H1 (cell line): ENCODE data around the gene HM13. TPM values are rescaled to one million over a fixed set of nuclear protein-coding genes. Genes with fewer than 3 reads are reported as not detected.

Experiments used
- CTCF ChIA-PET: fragments of 300-600 bp; sonication (Branson Sonifier 250); formaldehyde crosslinking; loops from one replicate; lab custom pipeline; 2021; ENCODE audit not compliant: partially characterized antibody; lab: Charles Lee
- POLR2A ChIA-PET: fragments of 300-600 bp; sonication (Branson Sonifier 250); formaldehyde crosslinking; loops from one replicate; lab custom pipeline; 2021; ENCODE audit warnings: inconsistent platforms; ENCODE audit not compliant: partially characterized antibody; lab: Charles Lee
- DNase-seq, 2 experiments: peaks; one replicate each; pipeline versions ENCODE4 v3.0.0 to v3.0.0-alpha.2; 2010 to 2022; ENCODE audit warnings: low spot score in 2 of 2, low read depth in 1 of 2, mixed read lengths in 1 of 2
- FAIRE-seq: peaks from 2 replicates; lab custom pipeline; 2011; peaks lifted over from hg19 to GRCh38; lab: Jason Lieb, UNC
- H2AFZ ChIP-seq: 2 replicates; pipeline ENCODE4 v1.8.1; 2012; ENCODE audit warnings: low read length, inconsistent platforms
- H2AK5ac ChIP-seq: 2 replicates; pipeline ENCODE4 v1.6.1; 2013; ENCODE audit warnings: low read depth, low read length
- H2BK120ac ChIP-seq: replicated peaks from 2 replicates; pipeline ENCODE3; 2013; ENCODE audit warnings: low read depth, low read length, inconsistent platforms
- H2BK12ac ChIP-seq: 2 replicates; pipeline ENCODE4 v1.6.1; 2013; ENCODE audit warnings: low read depth, low read length
- H2BK15ac ChIP-seq: 2 replicates; pipeline ENCODE4 v1.6.1; 2013; ENCODE audit warnings: low read length
- H2BK20ac ChIP-seq: 2 replicates; pipeline ENCODE4 v1.6.1; 2013; ENCODE audit warnings: low read length
- H2BK5ac ChIP-seq: 2 replicates; pipeline ENCODE4 v1.6.1; 2013; ENCODE audit warnings: low read depth, low read length
- H3K14ac ChIP-seq: 2 replicates; pipeline ENCODE4 v1.6.1; 2013; ENCODE audit warnings: inconsistent platforms; ENCODE audit not compliant: insufficient read length
- H3K18ac ChIP-seq: 2 replicates; pipeline ENCODE4 v1.6.1; 2013; ENCODE audit warnings: low read length; ENCODE audit errors: extremely low read depth
- H3K23ac ChIP-seq: 2 replicates; pipeline ENCODE4 v1.6.1; 2013; ENCODE audit warnings: inconsistent platforms; ENCODE audit not compliant: insufficient read length
- H3K23me2 ChIP-seq: 2 replicates; pipeline ENCODE4 v1.6.1; 2013; ENCODE audit warnings: low read depth, low read length
- H3K27ac ChIP-seq: 2 replicates; pipeline ENCODE4 v1.6.1; 2011; ENCODE audit warnings: low read depth, low read length, inconsistent platforms
- H3K27me3 ChIP-seq, 4 experiments: replicated peaks in 1 of 4; 1 replicate in 1 of 4; 2 replicates in 3 of 4; pipeline versions ENCODE4 v1.6.1 to v1.8.1; 2011 to 2013; ENCODE audit warnings: low read length in 3 of 4, mild to moderate bottlenecking in 3 of 4, inconsistent platforms in 2 of 4, mixed read lengths in 2 of 4, moderate library complexity in 1 of 4; ENCODE audit not compliant: control insufficient read depth in 3 of 4, insufficient read depth in 3 of 4; ENCODE audit errors: extremely low read depth in 1 of 4
- H3K36me3 ChIP-seq, 4 experiments: 2 replicates each; pipeline versions ENCODE4 v1.6.1 to v1.8.1; 2011 to 2013; ENCODE audit warnings: mild to moderate bottlenecking in 4 of 4, low read length in 3 of 4, moderate library complexity in 2 of 4, control low read depth in 1 of 4, inconsistent platforms in 1 of 4; ENCODE audit not compliant: insufficient read depth in 4 of 4, control insufficient read depth in 2 of 4
- H3K4ac ChIP-seq: replicated peaks from 2 replicates; pipeline ENCODE3; 2013; ENCODE audit warnings: low read length, low read depth, mixed read lengths, inconsistent platforms; ENCODE audit not compliant: insufficient read length
- H3K4me1 ChIP-seq, 4 experiments: replicated peaks in 1 of 4; 1 replicate in 1 of 4; 2 replicates in 3 of 4; pipeline versions ENCODE4 v1.6.1 to v1.8.1; 2011 to 2013; ENCODE audit warnings: low read length in 3 of 4, inconsistent platforms in 2 of 4, mixed read lengths in 1 of 4; ENCODE audit not compliant: insufficient read depth in 4 of 4, control insufficient read depth in 3 of 4
- H3K4me2 ChIP-seq, 2 experiments: 2 replicates each; pipeline versions ENCODE4 v1.6.1 to v1.8.1; 2011 to 2013; ENCODE audit warnings: low read depth in 2 of 2, low read length in 2 of 2, control low read depth in 1 of 2, inconsistent platforms in 1 of 2, mild to moderate bottlenecking in 1 of 2; ENCODE audit not compliant: insufficient read depth in 1 of 2
- H3K4me3 ChIP-seq, 4 experiments: fragments of 200-600, 300-600 bp in 1 of 4; sonication (generic), shearing (Covaris generic), sonication (Bioruptor Twin) in 1 of 4; 2 replicates each; pipeline versions ENCODE4 v1.5.1 to v1.8.1; 2011 to 2016; ENCODE audit warnings: low read length in 4 of 4, low read depth in 3 of 4, control low read depth in 2 of 4, inconsistent platforms in 2 of 4, mild to moderate bottlenecking in 2 of 4, mixed read lengths in 1 of 4, moderate library complexity in 1 of 4; ENCODE audit not compliant: insufficient read depth in 2 of 4; ENCODE audit errors: extremely low read depth in 1 of 4
- H3K56ac ChIP-seq: replicated peaks from 2 replicates; pipeline ENCODE3; 2013; ENCODE audit warnings: low read depth, mild to moderate bottlenecking, mixed read lengths, low read length, inconsistent platforms; ENCODE audit not compliant: insufficient read length
- H3K79me1 ChIP-seq: 2 replicates; pipeline ENCODE4 v1.6.1; 2013; ENCODE audit warnings: low read depth, low read length, control low read depth
- H3K79me2 ChIP-seq, 2 experiments: 2 replicates each; pipeline versions ENCODE4 v1.6.1 to v1.8.1; 2012 to 2013; ENCODE audit warnings: low read length in 2 of 2, mild to moderate bottlenecking in 2 of 2, inconsistent platforms in 1 of 2; ENCODE audit not compliant: insufficient read depth in 2 of 2, control insufficient read depth in 1 of 2
- H3K9ac ChIP-seq, 4 experiments: replicated peaks in 1 of 4; 1 replicate in 1 of 4; 2 replicates in 3 of 4; pipeline versions ENCODE4 v1.6.1 to v1.8.1; 2011 to 2013; ENCODE audit warnings: low read depth in 3 of 4, low read length in 3 of 4, control low read depth in 2 of 4, mild to moderate bottlenecking in 2 of 4, moderate library complexity in 2 of 4, inconsistent platforms in 1 of 4; ENCODE audit errors: extremely low read depth in 1 of 4
- H3K9me3 ChIP-seq, 2 experiments: 2 replicates each; pipeline versions ENCODE4 v1.6.1 to v1.8.1; 2012 to 2013; ENCODE audit warnings: mild to moderate bottlenecking in 2 of 2, moderate library complexity in 2 of 2, control low read depth in 1 of 2, inconsistent platforms in 1 of 2, low read depth in 1 of 2, low read length in 1 of 2, mixed read lengths in 1 of 2; ENCODE audit not compliant: insufficient read depth in 2 of 2
- H4K20me1 ChIP-seq, 2 experiments: replicated peaks in 1 of 2; 2 replicates each; pipeline versions ENCODE3 to v1.8.1; 2011 to 2013; ENCODE audit warnings: inconsistent platforms in 2 of 2, low read length in 2 of 2, mild to moderate bottlenecking in 1 of 2; ENCODE audit not compliant: insufficient read depth in 2 of 2, control insufficient read depth in 1 of 2
- H4K5ac ChIP-seq: 2 replicates; pipeline ENCODE4 v1.6.1; 2013; ENCODE audit warnings: low read length, low read depth, mixed read lengths, inconsistent platforms; ENCODE audit not compliant: insufficient read length
- H4K8ac ChIP-seq: 2 replicates; pipeline ENCODE4 v1.8.0; 2013; ENCODE audit warnings: mild to moderate bottlenecking, moderate library complexity, low read length, inconsistent platforms; ENCODE audit not compliant: insufficient read depth; ENCODE audit errors: extremely low read depth
- H4K91ac ChIP-seq: replicated peaks from 2 replicates; pipeline ENCODE3; 2013; ENCODE audit warnings: low read length, mixed read lengths, inconsistent platforms; ENCODE audit not compliant: insufficient read length
- HDAC2 ChIP-seq, 2 experiments: fragments of 300-600 bp in 1 of 2; sonication (generic) in 1 of 2; IDR thresholded peaks; 2 replicates each; pipeline ENCODE4 v1.6.1; 2011 to 2012; ENCODE audit warnings: low read depth in 2 of 2, low read length in 2 of 2, mild to moderate bottlenecking in 2 of 2, moderate library complexity in 2 of 2, borderline replicate concordance in 1 of 2, inconsistent platforms in 1 of 2
- HDAC6 ChIP-seq: IDR thresholded peaks from one replicate; pipeline ENCODE4 v1.7.1; 2012; ENCODE audit warnings: low read depth, mild to moderate bottlenecking, inconsistent platforms, low read length, moderate library complexity
- RAD21 ChIP-seq, 2 experiments: IDR thresholded peaks in 1 of 2; conservative IDR thresholded peaks in 1 of 2; 2 replicates each; pipeline ENCODE4 v1.6.1; 2011; ENCODE audit warnings: low read depth in 2 of 2, low read length in 2 of 2, improper control_type of control experiment in 1 of 2, inconsistent platforms in 1 of 2, mild to moderate bottlenecking in 1 of 2, moderate library complexity in 1 of 2
- RBBP5 ChIP-seq: IDR thresholded peaks from 2 replicates; pipeline ENCODE4 v1.7.1; 2012; ENCODE audit warnings: low read depth, mild to moderate bottlenecking, inconsistent platforms, low read length, moderate library complexity, borderline replicate concordance
- RFX5 ChIP-seq: IDR thresholded peaks from 2 replicates; pipeline ENCODE4 v1.6.1; 2011; ENCODE audit warnings: low read depth, low read length, improper control_type of control experiment, borderline replicate concordance
- SAP30 ChIP-seq: fragments of 300-600 bp; sonication (generic); IDR thresholded peaks from 2 replicates; pipeline ENCODE4 v1.7.1; 2012; ENCODE audit warnings: low read length, moderate library complexity, mild to moderate bottlenecking, inconsistent platforms; ENCODE audit not compliant: insufficient read depth, insufficient replicate concordance
- SIN3A ChIP-seq, 2 experiments: IDR thresholded peaks in 1 of 2; conservative IDR thresholded peaks in 1 of 2; 2 replicates each; pipeline ENCODE4 v1.6.1; 2011 to 2012; ENCODE audit warnings: low read length in 2 of 2, improper control_type of control experiment in 1 of 2, low read depth in 1 of 2, mild to moderate bottlenecking in 1 of 2
- TBP ChIP-seq: IDR thresholded peaks from 2 replicates; pipeline ENCODE4 v1.6.1; 2011; ENCODE audit warnings: low read depth, low read length, improper control_type of control experiment
- YY1 ChIP-seq: IDR thresholded peaks from 2 replicates; pipeline ENCODE4 v1.6.1; 2011; ENCODE audit warnings: low read depth, mild to moderate bottlenecking, low read length
- WGBS, 2 experiments: shearing (Covaris generic) in 1 of 2; methylation state at CpG; one replicate each; pipeline versions ENCODE4 v1.1.6 to v1.1.7; 2013 to 2015; ENCODE audit warnings: low lambda C conversion rate in 2 of 2, mixed read lengths in 2 of 2, inconsistent platforms in 1 of 2, low coverage in 1 of 2, missing lambda C conversion rate in 1 of 2; ENCODE audit not compliant: insufficient replicate concordance in 2 of 2, insufficient coverage in 1 of 2, insufficient read length in 1 of 2; ENCODE audit errors: extremely low coverage in 1 of 2, missing lambda C conversion rate in 1 of 2; 5-methylcytosine and 5-hydroxymethylcytosine counted together
- polyA plus RNA-seq, 7 experiments: library from polyadenylated mRNA; depleted of rRNA in 3 of 7; stranded (reverse) in 5 of 7; unstranded in 2 of 7; fragments of >200 nt in 5 of 7; fragments of 200-250 nt in 2 of 7; gene quantifications; 1 replicate in 5 of 7; 2 replicates in 1 of 7; 4 replicates in 1 of 7; pipeline versions ENCODE4 v1.2.1 to v1.2.3, GENCODE V29; 2011 to 2013; ENCODE audit warnings: missing spikeins in 2 of 7, mixed read lengths in 2 of 7
- total RNA-seq: library from RNA; stranded (reverse); fragmentation: NEBNext Ultra II Directional; extraction: Animal tissue kit (Norgen Biotek cat#: 25700); gene quantifications from 2 replicates; pipeline ENCODE4 v1.2.1, GENCODE V29; 2021
- TF ChIP-seq, protein P1 (sequence below): IDR thresholded peaks from 2 replicates; pipeline ENCODE4 v1.6.1; 2012; ENCODE audit warnings: low read length, inconsistent platforms

HM13 gene
- total and polyA plus RNA-seq, 2 of the 8 experiments (the other 6 are each of a cell fraction or from before 2014, with no cell fraction given): 118 to 183 TPM

GRCh38 chr20:31538326-31538725 lies 24.1 kb downstream of the HM13 start:
- no peak overlapping the region for H2BK12ac ChIP-seq
- H3K4me2 ChIP-seq: no peak overlapping the region
- H3K4ac ChIP-seq: no peak overlapping the region
- no peaks in the 10 kb centered on the region for H3K4me1 ChIP-seq
- H3K79me1 ChIP-seq: peaks cover 4% of the 10 kb centered on the region; the same call in 1 of the 2 replicates
- H4K8ac ChIP-seq: no peak overlapping the region
- H2BK120ac ChIP-seq: no peak overlapping the region
- no peak overlapping the region for H2BK5ac ChIP-seq
- no peak overlapping the region for H4K91ac ChIP-seq
- H3K36me3 ChIP-seq: peaks cover 27 to 47% (median 34%) of the 10 kb centered on the region in 4 experiments; a peak in 7 of 8 replicates
- no peak for FAIRE-seq
- H3K79me2 ChIP-seq: no peaks in the 10 kb centered on the region
- no peak overlapping the region for H3K18ac ChIP-seq
- H3K23ac ChIP-seq: no peak overlapping the region
- H2AFZ ChIP-seq: no peak overlapping the region
- no peaks in the 10 kb centered on the region for H3K9me3 ChIP-seq
- no peak overlapping the region for H2BK15ac ChIP-seq
- no peak overlapping the region for H3K14ac ChIP-seq
- H3K27ac ChIP-seq: no peak overlapping the region
- whole genome bisulfite sequencing, 2 experiments: 89% methylated on average over 4 of the region's 4 CpGs; no CpG with 5 or more reads in 1 of the 2 experiments
- no peak overlapping the region for H2AK5ac ChIP-seq
- no peaks in the 10 kb centered on the region for H3K27me3 ChIP-seq
- no peak overlapping the region for H3K4me3 ChIP-seq
- no peak overlapping the region for H4K5ac ChIP-seq
- DNase-seq: no peak
- H2BK20ac ChIP-seq: no peak overlapping the region
- POLR2A ChIA-PET: interaction anchor here (0.8 to 2.3 kb wide), 4 partner anchors 9 to 19 kb away, joined by 3 to 13 read pairs (median 4); a partner anchor contains a TSS
- peaks cover 5 to 16% of the 10 kb centered on the region in 2 experiments for H4K20me1 ChIP-seq
- H3K23me2 ChIP-seq: no peaks in the 10 kb centered on the region
- no peak overlapping the region; a peak in 1 of 7 replicates for H3K9ac ChIP-seq
- CTCF ChIA-PET: interaction anchor here (0.6 to 15.1 kb wide), 4 partner anchors 20 to 197 kb away, joined by 3 to 170 read pairs (median 6); no protein-coding TSS in a partner anchor
- no peak overlapping the region for H3K56ac ChIP-seq
- TF ChIP-seq RBBP5 (no peak), SAP30 (no peak), SIN3A (conservative IDR thresholded peaks at IDR 0.05 in 1 of 2, IDR thresholded peaks at IDR 0.05 in 1 of 2; ENCODE audit: low read depth in 1 of 2, low read length in 2 of 2) (no peak), TBP (no peak), HDAC6 (no peak), HDAC2 (IDR thresholded peaks at IDR 0.05; ENCODE audit: borderline replicate concordance in 1 of 2, low read depth in 2 of 2, low read length in 2 of 2) (no peak), YY1 (no peak), RFX5 (no peak), RAD21 (IDR thresholded peaks at IDR 0.05 in 1 of 2, conservative IDR thresholded peaks at IDR 0.05 in 1 of 2; ENCODE audit: low read depth in 2 of 2, low read length in 2 of 2) (no peak)
- TF ChIP-seq, protein P1, sequence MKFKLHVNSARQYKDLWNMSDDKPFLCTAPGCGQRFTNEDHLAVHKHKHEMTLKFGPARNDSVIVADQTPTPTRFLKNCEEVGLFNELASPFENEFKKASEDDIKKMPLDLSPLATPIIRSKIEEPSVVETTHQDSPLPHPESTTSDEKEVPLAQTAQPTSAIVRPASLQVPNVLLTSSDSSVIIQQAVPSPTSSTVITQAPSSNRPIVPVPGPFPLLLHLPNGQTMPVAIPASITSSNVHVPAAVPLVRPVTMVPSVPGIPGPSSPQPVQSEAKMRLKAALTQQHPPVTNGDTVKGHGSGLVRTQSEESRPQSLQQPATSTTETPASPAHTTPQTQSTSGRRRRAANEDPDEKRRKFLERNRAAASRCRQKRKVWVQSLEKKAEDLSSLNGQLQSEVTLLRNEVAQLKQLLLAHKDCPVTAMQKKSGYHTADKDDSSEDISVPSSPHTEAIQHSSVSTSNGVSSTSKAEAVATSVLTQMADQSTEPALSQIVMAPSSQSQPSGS: no peak
